Vagina (tissue), 2 donors: ENCODE measurements around the gene KMT5B.

Experiments
- CTCF ChIP-seq, 3 experiments: fragments of 450-650 bp in 2 of 3; fragments of 200-600 bp in 1 of 3; sonication (generic) in 1 of 3; IDR thresholded peaks; one replicate each; pipeline ENCODE4 v1.5.1; 2017 to 2019; ENCODE audit warnings: antibody characterized with exemption in 3 of 3, mild to moderate bottlenecking in 2 of 3, moderate library complexity in 2 of 3
- POLR2A ChIP-seq, 2 donors: fragments of 450-650 bp; IDR thresholded peaks; one replicate each; pipeline ENCODE4 v1.6.1; 2017; ENCODE audit warnings: antibody characterized with exemption in 2 of 2, mild to moderate bottlenecking in 2 of 2, moderate library complexity in 2 of 2

- TF ChIP-seq CTCF (IDR thresholded peaks at IDR 0.05) = no peak
- no peak for TF ChIP-seq POLR2A (IDR thresholded peaks at IDR 0.05)
These were observed 67.0 kb downstream of the KMT5B start for GRCh38 chr11:68146010-68146540.
